Measurements from ENCODE around the gene TSPAN9.

DNA sequence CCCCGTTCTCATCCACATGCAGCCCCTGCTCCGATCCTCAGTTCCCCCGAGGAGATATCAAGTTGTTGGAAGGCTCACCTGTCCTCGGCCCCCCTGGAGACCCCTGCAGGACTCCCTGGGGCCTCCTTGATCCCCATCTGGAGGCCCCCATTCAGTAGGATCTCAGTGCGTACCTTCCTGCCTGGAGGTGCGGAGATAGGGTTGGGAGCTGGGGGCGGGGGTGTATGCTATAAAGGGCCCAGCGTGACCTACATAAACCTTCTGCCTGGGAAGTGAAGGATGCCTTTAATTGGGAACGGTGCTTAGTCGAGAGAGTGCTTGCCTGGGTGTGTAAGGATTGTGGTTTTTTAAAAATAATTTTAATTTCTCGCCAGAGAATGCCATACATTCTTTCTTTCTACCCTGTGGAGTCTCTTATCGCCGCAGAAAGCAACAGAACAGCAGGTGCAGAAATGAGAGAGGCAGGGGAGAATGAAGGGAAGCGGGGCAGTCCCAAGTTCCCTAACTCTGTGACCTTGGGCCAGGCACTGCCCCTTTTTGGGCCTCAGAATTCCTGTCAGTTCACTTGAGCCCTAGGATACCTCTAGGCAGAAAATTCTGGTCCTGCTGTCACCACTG lies 153.7 kb downstream of the TSPAN9 start:
- no peak for TF ChIP-seq GATA2 (IDR thresholded peaks at IDR 0.05; ENCODE audit: low read depth, low read length)
- TF ChIP-seq GATA3 (IDR thresholded peaks at IDR 0.05; ENCODE audit: low read depth, low read length), result no peak

All from SH-SY5Y (cell line).